ENCODE measurements around the gene HCRTR1.

DNA sequence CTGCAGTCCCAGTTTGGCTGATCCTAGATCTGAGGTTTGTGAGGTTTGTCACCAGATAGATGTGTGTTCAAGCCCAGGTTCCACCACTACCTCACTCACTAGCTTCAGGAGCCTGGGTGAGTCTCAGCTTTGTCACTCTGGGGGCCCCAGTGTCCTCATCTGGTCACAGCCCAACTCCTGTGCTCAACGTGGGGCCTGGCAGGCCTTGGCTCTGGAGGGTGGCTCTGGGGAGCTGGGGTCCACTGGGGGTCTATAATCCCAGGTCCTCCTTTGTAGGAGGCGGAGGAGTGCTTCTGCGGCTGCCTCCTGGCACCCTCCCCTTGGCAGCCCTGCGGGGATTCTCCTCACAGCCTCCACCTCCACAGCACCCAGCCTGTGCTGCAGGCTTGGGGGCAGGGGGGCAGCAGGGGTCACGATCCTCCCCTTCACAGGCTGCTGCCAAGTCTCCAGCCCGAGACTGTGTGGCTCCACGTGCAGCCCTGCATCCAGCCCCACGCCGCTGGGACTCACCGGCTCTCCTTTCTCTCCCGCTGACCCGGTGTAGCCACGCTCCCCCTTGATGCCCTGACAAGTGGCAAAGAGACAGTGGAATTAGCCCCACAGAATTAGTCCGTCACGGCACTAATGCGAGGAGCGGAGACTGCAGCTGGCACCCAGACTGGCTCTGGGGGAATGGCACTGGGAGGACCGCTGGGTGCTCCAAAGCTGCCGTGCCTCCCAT is 49.7 kb downstream of the HCRTR1 start:
- TF ChIP-seq, protein P1, sequence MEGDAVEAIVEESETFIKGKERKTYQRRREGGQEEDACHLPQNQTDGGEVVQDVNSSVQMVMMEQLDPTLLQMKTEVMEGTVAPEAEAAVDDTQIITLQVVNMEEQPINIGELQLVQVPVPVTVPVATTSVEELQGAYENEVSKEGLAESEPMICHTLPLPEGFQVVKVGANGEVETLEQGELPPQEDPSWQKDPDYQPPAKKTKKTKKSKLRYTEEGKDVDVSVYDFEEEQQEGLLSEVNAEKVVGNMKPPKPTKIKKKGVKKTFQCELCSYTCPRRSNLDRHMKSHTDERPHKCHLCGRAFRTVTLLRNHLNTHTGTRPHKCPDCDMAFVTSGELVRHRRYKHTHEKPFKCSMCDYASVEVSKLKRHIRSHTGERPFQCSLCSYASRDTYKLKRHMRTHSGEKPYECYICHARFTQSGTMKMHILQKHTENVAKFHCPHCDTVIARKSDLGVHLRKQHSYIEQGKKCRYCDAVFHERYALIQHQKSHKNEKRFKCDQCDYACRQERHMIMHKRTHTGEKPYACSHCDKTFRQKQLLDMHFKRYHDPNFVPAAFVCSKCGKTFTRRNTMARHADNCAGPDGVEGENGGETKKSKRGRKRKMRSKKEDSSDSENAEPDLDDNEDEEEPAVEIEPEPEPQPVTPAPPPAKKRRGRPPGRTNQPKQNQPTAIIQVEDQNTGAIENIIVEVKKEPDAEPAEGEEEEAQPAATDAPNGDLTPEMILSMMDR (IDR thresholded peaks at IDR 0.05; ENCODE audit: control extremely low read depth in 1 of 3, insufficient read depth in 1 of 3, low read depth in 1 of 3, low read length in 3 of 3) = no peak
- TF ChIP-seq TBP (IDR thresholded peaks at IDR 0.05; ENCODE audit: low read depth, low read length) = no peak
- no peak for TF ChIP-seq EZH2 (IDR thresholded peaks at IDR 0.05; ENCODE audit: low read depth, low read length, severe bottlenecking)
- TF ChIP-seq YY1 (IDR thresholded peaks at IDR 0.05; ENCODE audit: low read depth, low read length) = no peak
- no peak for TF ChIP-seq MAFK (IDR thresholded peaks at IDR 0.05; ENCODE audit: low read depth, low read length)
- no peak for TF ChIP-seq GABPA (IDR thresholded peaks at IDR 0.05; ENCODE audit: borderline replicate concordance, insufficient read depth, low read length)
- no peak for TF ChIP-seq TAF1 (IDR thresholded peaks at IDR 0.05; ENCODE audit: low read depth, low read length)
- no peak for TF ChIP-seq BRCA1 (IDR thresholded peaks at IDR 0.05; ENCODE audit: low read depth, low read length)
- no peak for TF ChIP-seq JUND (IDR thresholded peaks at IDR 0.05; ENCODE audit: low read length)
- no peak for TF ChIP-seq POLR2AphosphoS5 (IDR thresholded peaks at IDR 0.05; ENCODE audit: low read depth, low read length)
- TF ChIP-seq, protein P2, sequence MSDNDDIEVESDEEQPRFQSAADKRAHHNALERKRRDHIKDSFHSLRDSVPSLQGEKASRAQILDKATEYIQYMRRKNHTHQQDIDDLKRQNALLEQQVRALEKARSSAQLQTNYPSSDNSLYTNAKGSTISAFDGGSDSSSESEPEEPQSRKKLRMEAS (IDR thresholded peaks at IDR 0.05) = no peak
- no peak for TF ChIP-seq POLR2A (IDR thresholded peaks at IDR 0.05; ENCODE audit: control extremely low read depth in 1 of 2, low read depth in 2 of 2, low read length in 2 of 2)
- TF ChIP-seq SIX5 (IDR thresholded peaks at IDR 0.05; ENCODE audit: low read depth, low read length) = no peak
- TF ChIP-seq, protein P3, sequence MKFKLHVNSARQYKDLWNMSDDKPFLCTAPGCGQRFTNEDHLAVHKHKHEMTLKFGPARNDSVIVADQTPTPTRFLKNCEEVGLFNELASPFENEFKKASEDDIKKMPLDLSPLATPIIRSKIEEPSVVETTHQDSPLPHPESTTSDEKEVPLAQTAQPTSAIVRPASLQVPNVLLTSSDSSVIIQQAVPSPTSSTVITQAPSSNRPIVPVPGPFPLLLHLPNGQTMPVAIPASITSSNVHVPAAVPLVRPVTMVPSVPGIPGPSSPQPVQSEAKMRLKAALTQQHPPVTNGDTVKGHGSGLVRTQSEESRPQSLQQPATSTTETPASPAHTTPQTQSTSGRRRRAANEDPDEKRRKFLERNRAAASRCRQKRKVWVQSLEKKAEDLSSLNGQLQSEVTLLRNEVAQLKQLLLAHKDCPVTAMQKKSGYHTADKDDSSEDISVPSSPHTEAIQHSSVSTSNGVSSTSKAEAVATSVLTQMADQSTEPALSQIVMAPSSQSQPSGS (IDR thresholded peaks at IDR 0.05; ENCODE audit: low read length) = no peak
